Measurements from ENCODE around the gene DACH1. TPM values are rescaled to one million over a fixed set of nuclear protein-coding genes. Genes with fewer than 3 reads are reported as not detected.

The DACH1 gene
- total RNA-seq, 2 experiments from 2014 or later, result not detected

DNA sequence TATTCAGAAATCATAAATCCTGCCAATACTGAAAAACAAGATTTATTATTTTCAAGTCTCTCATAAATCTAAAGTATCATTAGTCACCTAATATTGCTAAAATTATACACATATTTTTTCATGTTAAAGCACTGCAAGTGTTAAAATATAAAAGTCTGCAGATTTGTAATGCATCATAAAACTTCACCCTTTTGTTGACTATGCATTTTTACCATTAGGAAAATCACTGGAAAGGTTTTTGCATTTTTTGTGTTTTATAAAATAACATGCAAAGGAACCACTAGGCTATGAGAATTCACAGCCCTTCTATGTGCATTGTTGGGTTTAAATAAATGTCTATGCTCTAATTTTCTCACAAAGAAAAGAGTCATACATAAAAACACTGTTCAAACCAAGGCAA is 407.3 kb downstream of the DACH1 start:
- Mint-ChIP-seq H3K4me1 (no peaks in the 10 kb centered on the region), H3K9me3 (no peaks in the 10 kb centered on the region), H3K27me3 (no peaks in the 10 kb centered on the region), H3K4me3 (no peak overlapping the region), H3K36me3 (ENCODE audit: low read depth) (no peaks in the 10 kb centered on the region), H3K27ac (no peak overlapping the region)
- ChIA-PET POLR2A (no interaction called here), CTCF (no interaction called here)
- no peak for DNase-seq

DNA sequence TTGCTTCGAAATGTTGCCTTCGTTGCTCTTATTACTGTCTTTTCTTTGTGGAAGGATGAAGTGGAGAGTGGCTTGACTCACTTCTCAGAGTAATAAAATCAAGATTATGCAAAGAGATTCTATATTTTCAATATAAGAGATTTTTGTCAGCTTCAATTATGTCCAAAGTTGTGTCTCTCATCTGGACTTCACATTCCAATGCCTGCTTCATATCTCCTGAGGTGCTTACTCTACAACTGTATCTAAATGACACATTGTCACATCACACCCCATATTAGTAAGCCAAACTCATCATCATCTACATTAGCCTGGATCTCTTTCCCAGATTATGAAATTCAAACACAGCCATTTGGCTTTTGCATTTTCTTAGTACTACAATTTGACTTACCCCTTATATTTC is 409.4 kb downstream of the DACH1 start:
- no peaks in the 10 kb centered on the region for H3K4me1 Mint-ChIP-seq
- ChIA-PET POLR2A (no interaction called here), CTCF (no interaction called here)
- no peak overlapping the region for H3K4me3 Mint-ChIP-seq
- H3K36me3 Mint-ChIP-seq (ENCODE audit: low read depth), result no peaks in the 10 kb centered on the region
- no peak overlapping the region for H3K27ac Mint-ChIP-seq
- DNase-seq, result no peak
- H3K27me3 Mint-ChIP-seq, result no peaks in the 10 kb centered on the region
- no peaks in the 10 kb centered on the region for H3K9me3 Mint-ChIP-seq

DNA sequence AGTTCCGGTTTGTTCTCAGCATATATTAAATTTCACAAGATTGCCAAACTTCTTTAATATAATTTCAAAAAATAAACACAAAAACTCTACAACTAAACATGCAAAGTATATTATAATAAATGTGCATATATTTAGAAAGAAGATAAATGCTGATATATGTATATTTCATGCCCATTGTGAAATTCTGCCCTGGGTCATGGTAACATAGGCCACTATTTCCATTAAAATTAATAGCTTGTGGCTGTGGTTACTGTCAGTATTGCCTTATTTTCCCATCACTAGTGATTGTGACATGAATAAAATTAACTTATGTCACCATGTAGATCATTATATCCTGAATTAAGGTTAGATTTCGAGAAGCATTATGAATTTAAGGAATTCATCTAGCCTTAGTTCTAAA is 410.9 kb downstream of the DACH1 start:
- no peak overlapping the region for H3K27ac Mint-ChIP-seq
- H3K27me3 Mint-ChIP-seq, result no peaks in the 10 kb centered on the region
- ChIA-PET CTCF (no interaction called here), POLR2A (no interaction called here)
- DNase-seq, result no peak
- no peak overlapping the region for H3K4me3 Mint-ChIP-seq
- H3K9me3 Mint-ChIP-seq, result no peaks in the 10 kb centered on the region
- no peaks in the 10 kb centered on the region for H3K36me3 Mint-ChIP-seq (ENCODE audit: low read depth)
- H3K4me1 Mint-ChIP-seq, result no peaks in the 10 kb centered on the region

DNA sequence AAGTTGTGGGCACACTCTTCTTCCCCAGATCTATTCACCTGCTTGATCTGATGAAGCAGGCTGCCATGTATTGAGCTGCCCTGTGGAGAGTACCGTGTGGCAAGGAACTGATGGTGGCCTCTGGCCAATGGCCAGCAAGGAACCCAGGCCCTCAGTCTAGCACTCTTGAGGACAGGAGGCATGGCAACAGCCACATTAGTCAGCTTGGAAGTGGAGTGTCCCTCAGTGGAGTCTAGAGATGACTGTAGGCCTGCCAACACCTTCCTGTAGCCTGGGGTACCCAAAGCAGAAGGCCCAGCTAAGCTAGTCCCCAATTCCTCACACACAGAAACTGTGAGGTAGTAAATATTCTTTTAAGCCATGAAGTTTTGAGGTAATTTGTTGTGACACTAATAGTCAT is 412.5 kb downstream of the DACH1 start:
- no peak overlapping the region for H3K4me3 Mint-ChIP-seq
- H3K27me3 Mint-ChIP-seq, result no peaks in the 10 kb centered on the region
- DNase-seq, result no peak
- H3K27ac Mint-ChIP-seq, result no peak overlapping the region
- H3K9me3 Mint-ChIP-seq, result peaks cover 2% of the 10 kb centered on the region
- POLR2A ChIA-PET, result no interaction called here
- no peaks in the 10 kb centered on the region for H3K36me3 Mint-ChIP-seq (ENCODE audit: low read depth)
- CTCF ChIA-PET, result no interaction called here
- no peaks in the 10 kb centered on the region for H3K4me1 Mint-ChIP-seq

DNA sequence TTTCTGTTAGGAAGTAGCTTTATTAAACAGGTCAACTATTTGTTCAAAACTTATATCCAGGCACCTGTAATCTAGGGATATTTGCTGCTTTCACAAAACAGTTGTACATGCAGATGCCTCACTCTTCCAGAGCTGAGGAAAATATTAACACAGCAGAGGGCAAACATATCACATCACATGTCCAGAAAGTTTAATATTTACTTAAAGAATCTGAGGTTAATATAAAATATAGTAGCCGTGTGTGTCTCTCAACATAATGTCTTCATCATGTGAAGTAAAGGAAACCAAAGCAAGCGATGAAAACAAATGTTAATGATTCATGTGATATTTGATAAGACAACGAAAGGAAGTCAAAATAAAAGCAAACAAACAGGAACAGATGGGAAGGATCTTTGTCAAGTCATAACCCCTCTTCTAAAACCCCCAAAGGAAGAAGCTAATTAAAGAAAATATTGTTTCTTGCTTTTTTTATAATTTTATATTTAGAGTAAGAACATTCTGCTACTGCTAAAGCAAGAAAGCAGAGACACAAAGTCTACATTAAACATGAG is 418.8 kb downstream of the DACH1 start:
- no peak overlapping the region for H3K4me3 Mint-ChIP-seq
- H3K27ac Mint-ChIP-seq, result no peak overlapping the region
- ChIA-PET POLR2A (no interaction called here), CTCF (interaction anchor here (0.7 kb wide), 1 partner anchor 181 kb away, joined by 3 read pairs; no protein-coding TSS in a partner anchor)
- peaks cover 2% of the 10 kb centered on the region for H3K9me3 Mint-ChIP-seq
- no peaks in the 10 kb centered on the region for H3K4me1 Mint-ChIP-seq
- DNase-seq, result no peak
- H3K27me3 Mint-ChIP-seq, result no peaks in the 10 kb centered on the region
- H3K36me3 Mint-ChIP-seq (ENCODE audit: low read depth), result no peaks in the 10 kb centered on the region

DNA sequence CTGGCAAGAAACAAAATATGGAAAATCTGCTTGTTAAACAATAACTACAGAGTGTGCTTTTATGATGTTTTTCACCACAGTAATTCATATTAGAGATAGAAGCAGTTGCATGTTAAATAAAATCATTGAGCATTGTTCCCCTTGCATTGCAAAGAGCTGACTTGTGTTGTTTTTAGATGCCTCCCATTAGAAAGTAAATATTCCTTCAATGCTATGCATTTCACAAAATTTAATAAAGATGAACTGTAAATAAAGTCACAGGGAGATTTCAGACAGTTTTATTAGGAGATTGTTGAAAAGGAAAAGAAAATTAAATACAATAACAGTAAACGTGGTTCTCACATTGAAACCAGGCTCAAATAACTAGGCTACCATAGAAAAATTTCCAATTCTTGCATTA is 429.3 kb downstream of the DACH1 start:
- no peaks in the 10 kb centered on the region for H3K4me1 Mint-ChIP-seq
- POLR2A ChIA-PET, result no interaction called here

DNA sequence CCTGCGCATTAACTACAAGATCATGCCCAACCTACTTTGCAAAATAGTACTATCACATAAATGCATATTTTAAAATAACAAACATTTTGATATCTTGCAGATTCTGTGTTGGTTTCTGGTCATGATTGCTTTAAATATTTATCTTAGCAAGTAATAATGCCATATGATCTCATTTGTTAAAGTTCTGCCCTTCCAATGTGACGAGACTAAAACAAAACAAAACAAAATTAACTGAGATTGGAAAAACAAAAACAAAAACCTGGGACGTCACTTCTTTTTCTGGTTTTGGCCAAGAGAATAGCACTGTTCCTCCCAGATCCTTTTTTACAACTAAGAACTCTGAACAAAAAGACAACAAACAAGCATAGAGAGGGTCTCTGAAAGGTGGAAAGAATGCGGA is 436.3 kb downstream of the DACH1 start:
- CTCF ChIA-PET, result no interaction called here
- Mint-ChIP-seq H3K4me1 (no peaks in the 10 kb centered on the region), H3K4me3 (no peak overlapping the region), H3K36me3 (ENCODE audit: low read depth) (no peaks in the 10 kb centered on the region), H3K9me3 (peaks cover 1% of the 10 kb centered on the region), H3K27ac (no peak overlapping the region), H3K27me3 (no peaks in the 10 kb centered on the region)
- DNase-seq, result no peak
- POLR2A ChIA-PET, result no interaction called here

More for the DNA sequence above, 429.3 kb downstream of the DACH1 start:
- no peak overlapping the region for H3K4me3 Mint-ChIP-seq
- H3K36me3 Mint-ChIP-seq (ENCODE audit: low read depth), result no peaks in the 10 kb centered on the region
- no peak for DNase-seq
- no peaks in the 10 kb centered on the region for H3K27me3 Mint-ChIP-seq
- CTCF ChIA-PET, result no interaction called here
- H3K27ac Mint-ChIP-seq, result no peak overlapping the region
- no peaks in the 10 kb centered on the region for H3K9me3 Mint-ChIP-seq

DNA sequence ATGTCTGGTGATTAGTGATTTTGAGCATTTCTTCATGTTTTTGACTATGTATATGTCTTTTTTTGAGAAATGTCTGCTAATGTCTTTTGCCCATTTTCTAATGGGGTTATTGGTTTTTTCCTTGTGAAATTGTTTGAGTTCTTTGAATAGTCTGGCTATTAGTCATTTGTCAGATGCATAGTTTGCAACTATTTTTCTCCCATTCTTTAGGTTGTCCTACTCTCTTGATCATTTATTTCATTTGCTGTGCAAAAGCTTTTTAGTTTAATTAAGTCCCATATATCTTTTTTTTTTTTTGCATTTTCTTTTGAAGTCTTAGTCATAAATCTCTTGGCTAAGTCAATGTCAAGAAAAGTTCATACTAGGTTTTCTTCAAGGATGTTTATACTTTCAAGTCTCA is 449.8 kb downstream of the DACH1 start:
- Mint-ChIP-seq H3K4me3 (no peak overlapping the region), H3K27me3 (no peaks in the 10 kb centered on the region), H3K9me3 (no peaks in the 10 kb centered on the region), H3K27ac (no peak overlapping the region), H3K36me3 (ENCODE audit: low read depth) (no peaks in the 10 kb centered on the region), H3K4me1 (no peaks in the 10 kb centered on the region)
- CTCF ChIA-PET, result no interaction called here
- POLR2A ChIA-PET, result no interaction called here
- no peak for DNase-seq

DNA sequence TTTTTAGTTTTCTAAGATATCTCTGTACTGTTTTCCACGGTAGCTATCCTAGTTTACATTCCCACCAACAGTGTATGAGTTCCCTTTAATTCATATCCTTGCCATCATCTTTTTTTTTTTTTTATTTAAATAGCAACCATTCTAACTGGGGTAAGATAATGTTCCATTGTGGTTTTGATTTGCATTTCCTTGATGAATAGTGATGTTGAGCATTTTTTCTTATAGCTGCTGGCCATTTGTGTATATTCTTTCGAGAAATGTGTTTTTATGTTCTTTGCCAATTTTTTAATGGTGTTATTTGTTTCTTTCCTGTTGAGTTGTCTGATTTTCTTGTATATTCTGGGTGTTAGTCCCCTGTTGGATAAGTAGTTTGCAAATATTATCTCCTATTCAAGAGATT is 454.8 kb downstream of the DACH1 start:
- H3K27me3 Mint-ChIP-seq, result no peaks in the 10 kb centered on the region
- DNase-seq, result no peak
- POLR2A ChIA-PET, result no interaction called here

GRCh38 chr13:71408416-71408815 is 458.6 kb downstream of the DACH1 start:
- Mint-ChIP-seq H3K9me3 (no peaks in the 10 kb centered on the region), H3K4me3 (no peak overlapping the region), H3K4me1 (no peaks in the 10 kb centered on the region), H3K27ac (no peak overlapping the region), H3K36me3 (ENCODE audit: low read depth) (no peaks in the 10 kb centered on the region), H3K27me3 (no peaks in the 10 kb centered on the region)
- DNase-seq, result no peak
- POLR2A ChIA-PET, result no interaction called here
- CTCF ChIA-PET, result no interaction called here

More for the DNA sequence above, 454.8 kb downstream of the DACH1 start:
- H3K27ac Mint-ChIP-seq, result no peak overlapping the region
- no peaks in the 10 kb centered on the region for H3K4me1 Mint-ChIP-seq
- H3K36me3 Mint-ChIP-seq (ENCODE audit: low read depth), result no peaks in the 10 kb centered on the region
- CTCF ChIA-PET, result no interaction called here
- no peak overlapping the region for H3K4me3 Mint-ChIP-seq
- H3K9me3 Mint-ChIP-seq, result no peaks in the 10 kb centered on the region

GRCh38 chr13:71399631-71400215 is 467.3 kb downstream of the DACH1 start:
- Mint-ChIP-seq H3K4me1 (no peaks in the 10 kb centered on the region), H3K9me3 (no peaks in the 10 kb centered on the region), H3K27ac (no peak overlapping the region), H3K27me3 (no peaks in the 10 kb centered on the region), H3K36me3 (ENCODE audit: low read depth) (no peaks in the 10 kb centered on the region), H3K4me3 (no peak overlapping the region)
- ChIA-PET CTCF (no interaction called here), POLR2A (no interaction called here)
- DNase-seq, result no peak

DNA sequence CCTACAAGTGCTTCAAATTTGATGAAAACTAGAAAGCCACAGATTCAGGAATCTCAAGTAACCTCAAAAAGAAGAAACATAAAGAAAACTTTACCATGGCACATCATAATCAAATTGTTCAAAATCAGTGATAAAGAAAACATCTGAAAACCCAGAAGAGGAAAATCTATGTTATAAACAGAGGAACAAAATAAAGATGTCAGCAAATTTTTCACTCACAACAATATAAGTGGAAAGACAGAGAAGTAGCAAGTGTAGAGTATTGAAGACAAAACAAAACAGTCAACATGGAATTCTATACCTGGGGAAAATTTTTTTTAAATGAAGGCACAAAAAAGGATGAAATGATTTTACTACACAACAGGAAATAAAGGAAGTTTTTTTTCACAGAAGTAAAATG is 470.9 kb downstream of the DACH1 start:
- H3K27ac Mint-ChIP-seq, result no peak overlapping the region
- H3K27me3 Mint-ChIP-seq, result no peaks in the 10 kb centered on the region
- no peaks in the 10 kb centered on the region for H3K4me1 Mint-ChIP-seq
- H3K4me3 Mint-ChIP-seq, result no peak overlapping the region
- ChIA-PET POLR2A (no interaction called here), CTCF (no interaction called here)
- H3K9me3 Mint-ChIP-seq, result no peaks in the 10 kb centered on the region
- DNase-seq, result no peak
- no peaks in the 10 kb centered on the region for H3K36me3 Mint-ChIP-seq (ENCODE audit: low read depth)

- peaks cover 4% of the 10 kb centered on the region for H3K9me3 Mint-ChIP-seq
- POLR2A ChIA-PET, result no interaction called here
- no peaks in the 10 kb centered on the region for H3K36me3 Mint-ChIP-seq (ENCODE audit: low read depth)
These were observed 472.0 kb downstream of the DACH1 start for GRCh38 chr13:71395053-71395452.

GRCh38 chr13:71394176-71394575 is 472.8 kb downstream of the DACH1 start:
- ChIA-PET POLR2A (no interaction called here), CTCF (no interaction called here)
- no peak for DNase-seq
- Mint-ChIP-seq H3K27ac (no peak overlapping the region), H3K4me1 (no peaks in the 10 kb centered on the region), H3K36me3 (ENCODE audit: low read depth) (no peaks in the 10 kb centered on the region), H3K27me3 (no peaks in the 10 kb centered on the region), H3K9me3 (peaks cover 4% of the 10 kb centered on the region), H3K4me3 (no peak overlapping the region)

More at GRCh38 chr13:71395053-71395452, 472.0 kb downstream of the DACH1 start:
- DNase-seq, result no peak
- H3K27ac Mint-ChIP-seq, result no peak overlapping the region
- H3K4me1 Mint-ChIP-seq, result no peaks in the 10 kb centered on the region
- CTCF ChIA-PET, result no interaction called here
- H3K4me3 Mint-ChIP-seq, result no peak overlapping the region
- H3K27me3 Mint-ChIP-seq, result no peaks in the 10 kb centered on the region
